Thyroid gland (tissue), 4 donors: ENCODE measurements around the gene E2F7. TPM values are rescaled to one million over a fixed set of nuclear protein-coding genes. Genes with fewer than 3 reads are reported as not detected.

Source experiments
- DNase-seq, 2 donors: peaks; one replicate each; pipeline ENCODE4 v3.0.0-alpha.2; 2019
- H3K27ac ChIP-seq, 3 donors: fragments of 200-600 bp; sonication (generic); 1 replicate in 2 of 3; 2 replicates in 1 of 3; pipeline ENCODE4 v1.5.1; 2016 to 2019; ENCODE audit warnings: mild to moderate bottlenecking in 1 of 3, moderate library complexity in 1 of 3
- H3K27me3 ChIP-seq: fragments of 200-600 bp; sonication (generic); one replicate; pipeline ENCODE4 v1.5.1; 2019
- H3K36me3 ChIP-seq, 2 donors: fragments of 200-600 bp; sonication (generic); one replicate each; pipeline ENCODE4 v1.5.1; 2016 to 2019
- H3K4me1 ChIP-seq, 2 donors: fragments of 200-600 bp; sonication (generic); one replicate each; pipeline ENCODE4 v1.5.1; 2017 to 2019
- H3K4me3 ChIP-seq, 3 donors: fragments of 200-600 bp; sonication (generic); replicated peaks in 1 of 3; 1 replicate in 2 of 3; 2 replicates in 1 of 3; pipeline ENCODE4 v1.5.1; 2016; ENCODE audit warnings: mild to moderate bottlenecking in 1 of 3
- H3K9me3 ChIP-seq: fragments of 200-600 bp; sonication (generic); one replicate; pipeline ENCODE4 v1.5.1; 2017
- POLR2A ChIP-seq, 2 donors: fragments of 450-650 bp; IDR thresholded peaks; one replicate each; pipeline ENCODE4 v1.6.1; 2017; ENCODE audit warnings: antibody characterized with exemption in 2 of 2, mild to moderate bottlenecking in 2 of 2, moderate library complexity in 1 of 2
- WGBS, 2 donors: methylation state at CpG; one replicate each; pipeline ENCODE4 v1.1.5; 2017; 5-methylcytosine and 5-hydroxymethylcytosine counted together
- intact Hi-C: fragments of 100-400 bp; cut with DNase I; formaldehyde crosslinking; loops from one replicate; pipeline ENCODE4 v1.15.1; 2023
- total RNA-seq, 4 donors: library from RNA; depleted of rRNA; stranded (reverse); fragments of >200 nt; gene quantifications; one replicate each; pipeline ENCODE4 v1.2.3, GENCODE V29; 2016
- TF ChIP-seq, protein P1 (sequence below), 6 experiments: fragments of 200-600 bp in 3 of 6; fragments of 450-650 bp in 3 of 6; sonication (generic) in 3 of 6; IDR thresholded peaks; one replicate each; pipeline ENCODE4 v1.5.1; 2016 to 2019; ENCODE audit warnings: antibody characterized with exemption in 6 of 6, mild to moderate bottlenecking in 2 of 6, inconsistent platforms in 1 of 6, moderate library complexity in 1 of 6

The E2F7 gene
- total RNA-seq, 4 donors from 2014 or later, result 4.6 TPM; not detected in 3

DNA sequence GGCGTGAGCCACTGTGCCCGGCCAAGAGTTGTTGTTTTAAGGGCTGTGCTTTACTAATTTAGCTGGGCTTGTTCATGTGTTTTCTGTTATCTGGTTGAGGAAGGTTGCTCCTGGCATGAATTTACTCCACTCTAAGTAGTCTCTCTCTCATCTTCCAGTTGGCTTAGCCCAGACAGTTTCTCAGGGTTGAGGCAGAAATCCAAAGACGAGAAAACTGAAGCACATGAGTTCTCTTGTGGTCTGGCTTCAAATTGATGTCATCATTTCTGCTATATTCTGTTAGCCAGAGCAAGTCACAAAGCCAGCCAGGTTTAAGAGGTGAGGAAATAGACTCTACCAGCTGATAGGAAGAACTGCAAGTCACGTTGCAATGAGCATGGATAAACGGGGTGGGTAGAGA is 57.9 kb downstream of the E2F7 start:
- Histone ChIP-seq H3K4me3 (no peak overlapping the region), H3K4me1 (no peaks in the 10 kb centered on the region), H3K9me3 (no peaks in the 10 kb centered on the region), H3K36me3 (no peaks in the 10 kb centered on the region), H3K27me3 (no peaks in the 10 kb centered on the region), H3K27ac (no peak overlapping the region)
- WGBS, 2 donors, result 78 to 81% methylated on average over 5 of the region's 5 CpGs
- TF ChIP-seq, protein P1, sequence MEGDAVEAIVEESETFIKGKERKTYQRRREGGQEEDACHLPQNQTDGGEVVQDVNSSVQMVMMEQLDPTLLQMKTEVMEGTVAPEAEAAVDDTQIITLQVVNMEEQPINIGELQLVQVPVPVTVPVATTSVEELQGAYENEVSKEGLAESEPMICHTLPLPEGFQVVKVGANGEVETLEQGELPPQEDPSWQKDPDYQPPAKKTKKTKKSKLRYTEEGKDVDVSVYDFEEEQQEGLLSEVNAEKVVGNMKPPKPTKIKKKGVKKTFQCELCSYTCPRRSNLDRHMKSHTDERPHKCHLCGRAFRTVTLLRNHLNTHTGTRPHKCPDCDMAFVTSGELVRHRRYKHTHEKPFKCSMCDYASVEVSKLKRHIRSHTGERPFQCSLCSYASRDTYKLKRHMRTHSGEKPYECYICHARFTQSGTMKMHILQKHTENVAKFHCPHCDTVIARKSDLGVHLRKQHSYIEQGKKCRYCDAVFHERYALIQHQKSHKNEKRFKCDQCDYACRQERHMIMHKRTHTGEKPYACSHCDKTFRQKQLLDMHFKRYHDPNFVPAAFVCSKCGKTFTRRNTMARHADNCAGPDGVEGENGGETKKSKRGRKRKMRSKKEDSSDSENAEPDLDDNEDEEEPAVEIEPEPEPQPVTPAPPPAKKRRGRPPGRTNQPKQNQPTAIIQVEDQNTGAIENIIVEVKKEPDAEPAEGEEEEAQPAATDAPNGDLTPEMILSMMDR (IDR thresholded peaks at IDR 0.05), result no peak
- no peak for TF ChIP-seq POLR2A (IDR thresholded peaks at IDR 0.05)
- intact Hi-C loops, result loop anchor here (5.0 kb wide), 1 partner anchor 390 kb away; no protein-coding TSS in a partner anchor
- no peak for DNase-seq

DNA sequence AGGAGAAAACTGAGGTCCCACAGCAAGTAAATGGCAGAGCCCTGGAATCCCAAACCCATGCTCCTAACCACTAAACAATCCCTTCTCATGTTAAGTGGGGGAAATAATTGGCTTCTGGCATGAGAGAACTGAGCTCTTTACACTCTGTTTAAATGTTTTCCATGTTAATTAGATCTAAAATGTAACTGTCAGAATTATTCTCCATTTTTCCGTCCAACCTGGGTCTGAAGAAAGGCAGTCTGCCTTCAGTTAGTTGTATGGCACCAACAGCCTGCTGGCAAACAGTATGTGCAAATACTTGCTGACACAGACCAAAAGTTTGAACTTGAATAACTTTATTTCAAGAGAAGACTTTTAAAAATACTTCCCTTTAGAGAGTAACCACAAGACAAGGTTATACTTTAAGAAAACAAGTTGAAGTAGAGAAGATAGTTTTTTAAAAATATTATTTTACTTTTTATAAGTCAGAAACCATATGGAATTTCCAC is 59.7 kb downstream of the E2F7 start:
- no peak for DNase-seq
- no peak for TF ChIP-seq POLR2A (IDR thresholded peaks at IDR 0.05)
- TF ChIP-seq, protein P1 (IDR thresholded peaks at IDR 0.05), result no peak
- H3K4me1 ChIP-seq, result no peaks in the 10 kb centered on the region
- intact Hi-C loops, result loop anchor here (5.0 kb wide), 1 partner anchor 388 kb away; no protein-coding TSS in a partner anchor
- WGBS, 2 donors, result 75 to 90% methylated on average over 1 of the region's 1 CpG
- no peaks in the 10 kb centered on the region for H3K27me3 ChIP-seq
- H3K36me3 ChIP-seq, result no peaks in the 10 kb centered on the region
- no peaks in the 10 kb centered on the region for H3K9me3 ChIP-seq
- H3K4me3 ChIP-seq, result no peak overlapping the region
- no peak overlapping the region for H3K27ac ChIP-seq

DNA sequence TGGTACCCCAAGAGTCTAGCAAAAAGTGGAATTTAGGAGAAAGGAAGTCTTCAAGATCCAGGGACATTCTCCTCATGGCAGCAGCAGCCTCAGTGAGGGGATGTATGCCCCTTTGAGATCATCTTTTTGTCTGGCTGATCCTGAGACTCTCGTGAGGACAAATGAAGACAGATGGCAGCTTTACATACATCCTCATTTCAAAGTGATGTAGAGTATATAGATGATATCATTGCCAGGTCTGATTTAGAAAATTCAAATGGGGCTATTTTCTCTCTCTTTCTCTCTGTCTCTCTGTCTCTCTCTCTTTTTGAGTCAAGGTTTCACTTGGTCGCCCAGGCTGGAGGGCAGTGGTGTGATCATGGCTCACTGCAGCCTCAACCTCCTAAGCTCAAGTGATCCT is 61.5 kb downstream of the E2F7 start:
- intact Hi-C loops, result no loop called here
- TF ChIP-seq, protein P1 (IDR thresholded peaks at IDR 0.05), result no peak
- TF ChIP-seq POLR2A (IDR thresholded peaks at IDR 0.05), result no peak
- no peak overlapping the region for H3K4me3 ChIP-seq
- H3K9me3 ChIP-seq, result no peaks in the 10 kb centered on the region
- H3K4me1 ChIP-seq, result no peaks in the 10 kb centered on the region
- 90 to 91% methylated on average over 2 of the region's 2 CpGs for WGBS, 2 donors
- DNase-seq, result no peak
- H3K36me3 ChIP-seq, result no peaks in the 10 kb centered on the region
- no peaks in the 10 kb centered on the region for H3K27me3 ChIP-seq
- H3K27ac ChIP-seq, result no peak overlapping the region

DNA sequence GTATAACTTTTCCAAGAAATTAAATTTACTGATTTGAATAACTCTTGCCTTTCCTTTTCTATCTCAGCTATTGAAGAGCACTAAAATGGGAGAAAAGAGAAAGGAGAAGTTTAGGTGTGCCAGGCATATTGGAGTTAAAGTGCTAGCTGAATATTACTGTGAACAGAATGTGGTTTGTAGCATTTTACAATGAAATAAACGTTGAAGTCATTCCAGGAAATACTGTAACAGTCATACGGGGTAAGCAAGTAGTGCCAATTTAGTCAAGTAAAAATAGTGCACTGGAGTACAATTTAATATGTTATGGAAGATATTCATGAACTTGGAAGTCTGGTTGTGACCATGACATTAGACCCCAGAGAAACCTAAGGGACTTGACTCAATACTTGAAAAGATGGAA is 62.1 kb downstream of the E2F7 start:
- Histone ChIP-seq H3K27me3 (no peaks in the 10 kb centered on the region), H3K9me3 (no peaks in the 10 kb centered on the region)
- WGBS, 2 donors, result 48 to 58% methylated on average over 2 of the region's 2 CpGs

DNA sequence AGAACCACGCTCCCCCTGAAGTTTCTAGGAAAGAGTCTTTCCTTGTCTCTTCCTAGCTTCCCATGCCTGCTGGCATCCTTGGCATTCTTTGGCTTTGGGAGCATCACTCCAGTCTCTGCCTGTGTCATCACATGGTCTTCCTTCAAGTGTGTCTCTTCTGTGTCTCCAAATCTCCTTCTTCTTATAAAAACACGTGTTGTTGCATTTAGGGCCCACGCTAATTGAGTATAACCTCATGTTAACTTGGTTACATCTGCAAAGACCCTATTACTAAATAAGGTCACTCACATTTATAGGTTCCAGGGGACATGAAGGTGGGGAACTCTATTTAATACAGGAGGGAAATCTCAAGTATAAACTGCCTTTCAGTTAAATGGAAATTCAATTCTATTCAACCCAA is 63.0 kb downstream of the E2F7 start:
- no peak overlapping the region for H3K27ac ChIP-seq
- TF ChIP-seq POLR2A (IDR thresholded peaks at IDR 0.05), result no peak
- TF ChIP-seq, protein P1 (IDR thresholded peaks at IDR 0.05), result no peak
- H3K4me1 ChIP-seq, result no peaks in the 10 kb centered on the region
- no peaks in the 10 kb centered on the region for H3K36me3 ChIP-seq
- 96% methylated on average over 3 of the region's 3 CpGs for WGBS, 2 donors
- intact Hi-C loops, result no loop called here
- DNase-seq, result no peak
- no peaks in the 10 kb centered on the region for H3K27me3 ChIP-seq
- H3K9me3 ChIP-seq, result no peaks in the 10 kb centered on the region
- H3K4me3 ChIP-seq, result no peak overlapping the region

More for the DNA sequence above, 62.1 kb downstream of the E2F7 start:
- no peak overlapping the region for H3K27ac ChIP-seq
- no peak for DNase-seq
- H3K36me3 ChIP-seq, result no peaks in the 10 kb centered on the region
- H3K4me3 ChIP-seq, result no peak overlapping the region
- intact Hi-C loops, result no loop called here
- TF ChIP-seq, protein P1 (IDR thresholded peaks at IDR 0.05), result no peak
- TF ChIP-seq POLR2A (IDR thresholded peaks at IDR 0.05), result no peak
- no peaks in the 10 kb centered on the region for H3K4me1 ChIP-seq
